GM19035 (cell line): ENCODE measurements around the gene NOS3.
"Not testable (repeated sequence)": the region's sequence is repeated elsewhere in the genome, so short reads cannot be mapped to it uniquely, and the experiment has no call there.

Experiments
- ATAC-seq: cut with Tn5 transposase; IDR thresholded peaks from one replicate; pipeline ENCODE4 v1.9.1; 2021; ENCODE audit not compliant: unreplicated experiment

NOS3 gene

GRCh38 chr7:150999001-150999400 lies 8.2 kb downstream of the NOS3 start:
- ATAC-seq = no peak

GRCh38 chr7:150999497-151000230 lies 8.8 kb downstream of the NOS3 start:
- no peak for ATAC-seq

- no peak for ATAC-seq
Measured at GRCh38 chr7:151000897-151001495, 10.2 kb downstream of the NOS3 start.

DNA sequence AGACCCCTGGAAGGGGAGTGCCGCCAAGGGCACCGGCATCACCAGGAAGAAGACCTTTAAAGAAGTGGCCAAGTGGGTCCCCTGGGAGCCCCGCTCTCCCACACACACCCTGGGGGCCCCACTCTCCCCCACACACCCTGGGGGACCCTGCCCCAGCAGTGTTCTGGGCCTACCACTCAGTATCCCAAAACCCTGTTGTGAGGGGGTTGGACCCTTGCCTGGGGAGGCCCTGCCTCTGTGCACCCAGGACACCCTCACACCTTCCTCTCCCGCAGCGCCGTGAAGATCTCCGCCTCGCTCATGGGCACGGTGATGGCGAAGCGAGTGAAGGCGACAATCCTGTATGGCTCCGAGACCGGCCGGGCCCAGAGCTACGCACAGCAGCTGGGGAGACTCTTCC lies 10.7 kb downstream of the NOS3 start:
- no peak for ATAC-seq

DNA sequence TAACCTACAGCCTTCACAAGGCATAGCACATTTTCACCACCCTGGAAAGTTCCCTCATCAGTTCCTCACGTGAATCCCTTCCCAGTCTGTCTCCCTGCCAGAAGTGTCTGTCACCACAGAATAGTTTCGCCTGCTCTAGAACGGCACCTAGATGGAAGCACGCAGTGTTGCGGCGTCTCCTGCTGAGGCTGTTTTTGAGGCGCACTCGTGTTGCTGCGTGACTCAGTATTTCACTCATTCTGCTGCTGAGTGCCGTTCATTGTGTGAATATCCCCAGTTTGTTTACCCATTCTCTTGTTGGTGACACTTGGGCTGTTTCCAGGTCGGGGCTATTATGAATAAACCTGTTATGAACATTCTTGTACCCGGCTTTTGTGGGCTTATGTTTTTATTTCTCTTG lies 12.8 kb downstream of the NOS3 start:
- ATAC-seq = no peak

- no peak for ATAC-seq
Measured at GRCh38 chr7:151005566-151005965, 14.7 kb downstream of the NOS3 start.

GRCh38 chr7:151006590-151007300 lies 15.9 kb downstream of the NOS3 start:
- ATAC-seq = no peak

DNA sequence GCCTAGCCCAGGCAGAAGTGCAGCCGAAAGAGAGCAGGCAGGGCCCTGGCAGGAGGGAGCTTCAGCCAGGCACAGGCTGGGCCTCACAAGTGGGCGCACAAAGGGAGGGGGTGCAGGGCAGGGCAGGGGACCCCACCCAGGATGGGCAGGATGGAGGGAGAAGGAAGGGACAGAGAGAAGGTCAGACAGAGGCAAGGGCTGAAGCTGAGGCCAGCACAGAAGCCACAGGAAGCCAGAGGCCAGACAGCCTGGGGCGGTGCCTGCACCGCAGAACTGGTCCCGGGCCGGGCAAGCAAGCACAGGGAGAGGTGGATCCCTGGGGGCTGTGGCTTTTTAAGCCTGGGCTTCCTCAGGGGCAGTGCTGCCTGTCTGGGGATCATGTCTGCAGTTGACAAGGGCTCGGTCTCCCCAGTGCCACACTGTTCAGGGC lies 16.7 kb downstream of the NOS3 start:
- no peak for ATAC-seq

DNA sequence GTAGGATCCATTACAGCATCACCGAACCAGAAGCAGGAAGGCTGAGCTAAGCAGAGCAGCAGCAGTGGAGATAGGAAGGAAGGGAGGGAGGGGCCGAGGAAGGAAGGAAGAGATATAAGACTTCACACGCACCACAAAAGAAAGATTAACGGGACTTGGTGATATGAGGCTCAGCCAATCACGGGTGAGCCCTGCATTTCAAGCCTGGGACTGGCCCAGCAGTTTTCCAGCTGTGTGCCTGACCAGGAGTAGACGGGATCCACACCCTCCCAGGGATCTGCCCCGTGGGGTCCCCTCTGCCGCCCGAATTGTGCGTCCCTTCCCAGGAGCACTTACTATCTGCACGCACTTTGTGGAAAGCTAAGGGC lies 17.3 kb downstream of the NOS3 start:
- ATAC-seq = no peak

DNA sequence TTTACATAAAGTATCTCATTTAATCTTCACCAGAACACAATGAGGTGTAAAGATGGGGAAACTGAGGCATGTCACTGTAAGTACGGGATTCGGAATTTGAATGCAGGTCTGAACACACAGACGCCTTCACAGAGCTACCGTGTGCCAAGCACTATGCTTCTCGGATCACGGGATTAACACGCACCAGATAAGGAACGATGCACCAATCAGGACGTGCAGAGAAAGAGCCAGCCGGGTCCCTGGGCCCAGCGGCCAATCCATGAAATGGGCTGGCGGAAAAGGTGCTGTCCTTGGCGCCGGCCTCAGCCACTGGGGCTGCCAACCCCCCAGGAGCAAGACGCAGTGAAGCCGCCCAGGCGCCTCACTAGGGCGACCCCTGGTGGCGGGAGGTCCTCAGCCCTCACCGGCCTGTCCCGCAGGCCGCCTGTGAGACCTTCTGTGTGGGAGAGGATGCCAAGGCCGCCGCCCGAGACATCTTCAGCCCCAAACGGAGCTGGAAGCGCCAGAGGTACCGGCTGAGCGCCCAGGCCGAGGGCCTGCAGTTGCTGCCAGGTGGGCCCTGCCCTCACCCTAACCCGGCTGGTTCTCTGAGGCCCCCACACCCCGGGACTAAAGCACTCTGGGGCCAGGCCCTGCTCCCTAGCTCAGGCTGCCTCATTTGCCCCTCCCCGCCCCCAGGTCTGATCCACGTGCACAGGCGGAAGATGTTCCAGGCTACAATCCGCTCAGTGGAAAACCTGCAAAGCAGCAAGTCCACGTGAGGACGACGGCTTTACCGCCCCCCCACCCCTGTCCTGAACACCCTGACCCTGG lies 17.9 kb downstream of the NOS3 start:
- peak; percentile 66 for ATAC-seq

GRCh38 chr7:151009327-151010036 lies 18.7 kb downstream of the NOS3 start:
- ATAC-seq = no peak

- no peak for ATAC-seq
Measured at GRCh38 chr7:151010037-151010306, 19.2 kb downstream of the NOS3 start.

DNA sequence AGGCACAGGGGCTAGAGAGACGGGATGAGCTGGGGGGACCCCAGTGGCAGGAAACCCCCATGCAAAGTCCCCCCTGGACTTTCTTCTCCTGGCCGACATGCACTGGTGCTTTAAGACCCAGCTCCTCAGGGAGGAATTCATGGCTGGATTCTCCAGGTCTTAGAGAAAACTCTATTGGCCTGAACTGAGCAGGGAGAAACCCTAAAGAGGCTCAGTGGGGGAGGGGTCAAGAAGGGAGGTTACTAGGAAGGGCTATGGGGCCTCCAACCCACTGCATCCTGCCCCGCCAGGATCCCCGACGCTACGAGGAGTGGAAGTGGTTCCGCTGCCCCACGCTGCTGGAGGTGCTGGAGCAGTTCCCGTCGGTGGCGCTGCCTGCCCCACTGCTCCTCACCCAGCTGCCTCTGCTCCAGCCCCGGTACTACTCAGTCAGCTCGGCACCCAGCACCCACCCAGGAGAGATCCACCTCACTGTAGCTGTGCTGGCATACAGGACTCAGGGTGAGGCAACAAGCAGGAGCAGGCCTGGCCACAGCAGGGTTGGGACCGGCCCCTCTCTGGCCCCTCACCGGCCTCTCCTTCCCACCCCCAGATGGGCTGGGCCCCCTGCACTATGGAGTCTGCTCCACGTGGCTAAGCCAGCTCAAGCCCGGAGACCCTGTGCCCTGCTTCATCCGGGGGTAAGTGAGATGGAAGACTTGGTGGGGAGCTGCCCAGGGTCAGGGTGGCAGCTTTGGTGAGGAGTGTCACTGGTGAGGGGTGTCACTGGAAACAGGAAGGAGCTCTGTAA lies 19.7 kb downstream of the NOS3 start:
- ATAC-seq = no peak

DNA sequence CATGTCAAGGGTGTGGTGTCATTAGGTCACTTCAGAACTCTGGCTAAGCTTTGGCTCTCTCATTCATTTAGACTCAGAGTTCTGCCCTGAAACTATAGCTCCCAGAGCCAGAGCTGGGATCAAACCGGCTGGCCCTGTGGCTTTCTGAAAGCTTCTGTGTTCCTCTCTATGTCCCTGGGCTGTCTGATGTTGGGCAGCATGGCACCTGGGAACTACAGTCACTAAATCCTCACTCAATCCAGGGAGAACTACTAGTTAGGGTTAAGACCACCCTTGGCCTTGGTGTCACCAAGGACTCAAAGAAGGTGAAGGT lies 20.2 kb downstream of the NOS3 start:
- ATAC-seq = no peak

DNA sequence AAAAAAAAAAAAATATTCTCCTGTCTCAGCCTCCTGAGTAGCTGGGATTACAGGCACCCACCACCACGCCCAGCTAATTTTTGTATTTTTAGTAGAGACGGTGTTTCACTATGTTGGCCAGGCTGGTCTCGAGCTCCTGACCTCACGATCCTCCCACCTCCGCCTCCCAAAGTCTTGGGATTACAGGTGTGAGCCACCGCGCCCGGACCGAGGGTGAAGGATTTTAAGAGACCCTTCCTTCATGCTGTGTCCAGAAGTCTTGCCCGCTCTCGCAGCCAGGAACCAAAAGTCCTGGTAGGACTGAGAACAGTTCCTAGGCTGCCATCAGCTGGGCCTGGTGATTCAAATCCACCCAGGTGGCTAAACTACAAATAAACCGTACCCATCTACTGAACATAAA lies 20.8 kb downstream of the NOS3 start:
- not testable (repeated sequence) for ATAC-seq

GRCh38 chr7:151012031-151012692 lies 21.3 kb downstream of the NOS3 start:
- ATAC-seq = no peak

- no peak for ATAC-seq
Measured at GRCh38 chr7:151012911-151013347, 22.1 kb downstream of the NOS3 start.

- no peak for ATAC-seq
Measured at GRCh38 chr7:151013356-151013732, 22.5 kb downstream of the NOS3 start.

DNA sequence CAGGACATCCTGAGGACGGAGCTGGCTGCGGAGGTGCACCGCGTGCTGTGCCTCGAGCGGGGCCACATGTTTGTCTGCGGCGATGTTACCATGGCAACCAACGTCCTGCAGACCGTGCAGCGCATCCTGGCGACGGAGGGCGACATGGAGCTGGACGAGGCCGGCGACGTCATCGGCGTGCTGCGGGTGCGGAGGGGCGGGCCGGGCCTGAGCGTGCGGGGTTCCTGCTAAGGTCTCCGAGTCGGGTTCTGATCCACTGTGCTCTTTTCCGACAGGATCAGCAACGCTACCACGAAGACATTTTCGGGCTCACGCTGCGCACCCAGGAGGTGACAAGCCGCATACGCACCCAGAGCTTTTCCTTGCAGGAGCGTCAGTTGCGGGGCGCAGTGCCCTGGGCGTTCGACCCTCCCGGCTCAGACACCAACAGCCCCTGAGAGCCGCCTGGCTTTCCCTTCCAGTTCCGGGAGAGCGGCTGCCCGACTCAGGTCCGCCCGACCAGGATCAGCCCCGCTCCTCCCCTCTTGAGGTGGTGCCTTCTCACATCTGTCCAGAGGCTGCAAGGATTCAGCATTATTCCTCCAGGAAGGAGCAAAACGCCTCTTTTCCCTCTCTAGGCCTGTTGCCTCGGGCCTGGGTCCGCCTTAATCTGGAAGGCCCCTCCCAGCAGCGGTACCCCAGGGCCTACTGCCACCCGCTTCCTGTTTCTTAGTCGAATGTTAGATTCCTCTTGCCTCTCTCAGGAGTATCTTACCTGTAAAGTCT lies 23.1 kb downstream of the NOS3 start:
- peak; percentile 50 for ATAC-seq
